Measurements from ENCODE around the gene BAX. TPM values are rescaled to one million over a fixed set of nuclear protein-coding genes. Genes with fewer than 3 reads are reported as not detected.
A peak's percentile ranks its signal among the peaks of the same experiment; 100 is the strongest.

The BAX gene
- total and polyA plus RNA-seq, 9 of the 15 experiments (the other 6 are each of a cell fraction or from before 2014, with no cell fraction given) = 3.2 to 95.4 (median 44.5) TPM

DNA sequence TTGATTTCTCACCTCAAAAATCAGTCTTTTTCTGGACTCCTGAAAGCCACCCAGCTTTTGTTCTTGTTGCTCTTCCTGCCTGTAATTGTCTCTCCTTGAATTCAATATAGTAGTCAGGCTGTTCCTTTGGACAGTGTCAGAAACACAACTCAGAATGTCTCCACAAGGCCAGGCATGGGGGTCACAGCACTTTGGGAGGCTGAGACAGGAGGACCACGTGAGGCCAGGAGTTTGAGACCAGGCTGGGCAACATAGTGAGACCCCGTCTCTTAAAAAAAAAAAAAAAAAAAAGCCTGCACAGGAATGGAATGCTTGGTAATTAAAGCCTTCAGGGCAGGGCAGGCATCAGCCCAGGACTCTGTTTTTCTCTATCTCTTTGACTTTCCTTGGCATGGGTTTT, 8.9 kb upstream of the BAX start:
- no peaks in the 10 kb centered on the region for H3K9me1 ChIP-seq (ENCODE audit: control insufficient read depth, insufficient read depth, low read length)
- H3K4me1 ChIP-seq (replicated peaks in 1 of 2; ENCODE audit: control insufficient read depth in 2 of 2, insufficient read depth in 2 of 2, low read length in 2 of 2) = peaks cover 14 to 23% of the 10 kb centered on the region in 2 experiments; a peak in 4 of 5 replicates
- ChIA-PET POLR2A (interaction anchor here (0.6 to 2.8 kb wide), 3 partner anchors 8 to 22 kb away, joined by 4 to 8 read pairs (median 7); partner anchors contain the start of gene BAX), CTCF (ENCODE audit: low intra/inter-chr PET ratio) (no interaction called here)
- no peak overlapping the region for H2AFZ ChIP-seq (ENCODE audit: low read depth, low read length)
- in situ Hi-C loops (cut with MboI) = no loop called here
- no peaks in the 10 kb centered on the region for H4K20me1 ChIP-seq (replicated peaks; ENCODE audit: control insufficient read depth, insufficient read depth, low read length)
- intact Hi-C loops (cut with micrococcal nuclease) = no loop called here
- no peak for TF ChIP-seq ZNF146 (CRISPR knock-in tag; IDR thresholded peaks at IDR 0.05; ENCODE audit: unreplicated experiment)
- peak; percentile 88 for TF ChIP-seq ZNF121 (CRISPR knock-in tag; conservative IDR thresholded peaks at IDR 0.05)
- TF ChIP-seq, protein P1, sequence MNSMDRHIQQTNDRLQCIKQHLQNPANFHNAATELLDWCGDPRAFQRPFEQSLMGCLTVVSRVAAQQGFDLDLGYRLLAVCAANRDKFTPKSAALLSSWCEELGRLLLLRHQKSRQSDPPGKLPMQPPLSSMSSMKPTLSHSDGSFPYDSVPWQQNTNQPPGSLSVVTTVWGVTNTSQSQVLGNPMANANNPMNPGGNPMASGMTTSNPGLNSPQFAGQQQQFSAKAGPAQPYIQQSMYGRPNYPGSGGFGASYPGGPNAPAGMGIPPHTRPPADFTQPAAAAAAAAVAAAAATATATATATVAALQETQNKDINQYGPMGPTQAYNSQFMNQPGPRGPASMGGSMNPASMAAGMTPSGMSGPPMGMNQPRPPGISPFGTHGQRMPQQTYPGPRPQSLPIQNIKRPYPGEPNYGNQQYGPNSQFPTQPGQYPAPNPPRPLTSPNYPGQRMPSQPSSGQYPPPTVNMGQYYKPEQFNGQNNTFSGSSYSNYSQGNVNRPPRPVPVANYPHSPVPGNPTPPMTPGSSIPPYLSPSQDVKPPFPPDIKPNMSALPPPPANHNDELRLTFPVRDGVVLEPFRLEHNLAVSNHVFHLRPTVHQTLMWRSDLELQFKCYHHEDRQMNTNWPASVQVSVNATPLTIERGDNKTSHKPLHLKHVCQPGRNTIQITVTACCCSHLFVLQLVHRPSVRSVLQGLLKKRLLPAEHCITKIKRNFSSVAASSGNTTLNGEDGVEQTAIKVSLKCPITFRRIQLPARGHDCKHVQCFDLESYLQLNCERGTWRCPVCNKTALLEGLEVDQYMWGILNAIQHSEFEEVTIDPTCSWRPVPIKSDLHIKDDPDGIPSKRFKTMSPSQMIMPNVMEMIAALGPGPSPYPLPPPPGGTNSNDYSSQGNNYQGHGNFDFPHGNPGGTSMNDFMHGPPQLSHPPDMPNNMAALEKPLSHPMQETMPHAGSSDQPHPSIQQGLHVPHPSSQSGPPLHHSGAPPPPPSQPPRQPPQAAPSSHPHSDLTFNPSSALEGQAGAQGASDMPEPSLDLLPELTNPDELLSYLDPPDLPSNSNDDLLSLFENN (IDR thresholded peaks at IDR 0.05; ENCODE audit: low read depth in 2 of 2, low read length in 2 of 2) = no peak
- no peak for TF ChIP-seq FOXP1 (CRISPR knock-in tag; IDR thresholded peaks at IDR 0.05)
- TF ChIP-seq RBM25 (IDR thresholded peaks at IDR 0.05; ENCODE audit: low read depth, low read length, severe bottlenecking) = peak; percentile 19
- TF ChIP-seq ZNF384 (IDR thresholded peaks at IDR 0.05; ENCODE audit: low read depth, low read length) = no peak
- TF ChIP-seq PHTF2 (CRISPR knock-in tag; IDR thresholded peaks at IDR 0.05) = no peak
- TF ChIP-seq RBM39 (optimal IDR thresholded peaks at IDR 0.05; ENCODE audit: low read depth, low read length) = no peak
- TF ChIP-seq LARP7 (IDR thresholded peaks at IDR 0.05) = no peak
- no peak for TF ChIP-seq CHD1 (IDR thresholded peaks at IDR 0.05; ENCODE audit: low read length)
- no peak for TF ChIP-seq CREM (IDR thresholded peaks at IDR 0.05; ENCODE audit: low read depth)
- TF ChIP-seq NCOA2 (IDR thresholded peaks at IDR 0.05; ENCODE audit: partially characterized antibody in 2 of 2) = no peak
- TF ChIP-seq TCF7L2 (IDR thresholded peaks at IDR 0.05; ENCODE audit: low read depth, low read length) = no peak
- TF ChIP-seq CTCFL (IDR thresholded peaks at IDR 0.05; ENCODE audit: borderline replicate concordance, insufficient read depth, low read depth, low read length, poor library complexity, severe bottlenecking) = no peak
- no peak for TF ChIP-seq XRCC5 (IDR thresholded peaks at IDR 0.05; ENCODE audit: low read depth, low read length)
- TF ChIP-seq MCM2 (IDR thresholded peaks at IDR 0.05; ENCODE audit: low read depth) = no peak
- no peak overlapping the region for H3K4me3 ChIP-seq
- ATAC-seq = no peak
- DNase-seq (ENCODE audit: extremely low read depth in 1 of 4, low spot score in 3 of 4) = no peak
- no peaks in the 10 kb centered on the region for H3K79me2 ChIP-seq (ENCODE audit: control insufficient read depth, insufficient read depth, low read length)
- peaks cover 11% of the 10 kb centered on the region for H3K9me3 ChIP-seq (replicated peaks; ENCODE audit: control insufficient read depth, insufficient read depth, low read depth, low read length)
- 43% methylated on average over 2 of the region's 2 CpGs for WGBS (ENCODE audit: insufficient coverage, low coverage, missing lambda C conversion rate)
- no peak overlapping the region for H3K9ac ChIP-seq (ENCODE audit: insufficient read depth in 1 of 2, low read depth in 2 of 2, low read length in 2 of 2)
- H3K27ac ChIP-seq (ENCODE audit: extremely low read depth, low read depth, low read length) = no peak overlapping the region
- FAIRE-seq = no peak
- no peaks in the 10 kb centered on the region; the same call in 2 of the 3 replicates for H3K36me3 ChIP-seq (ENCODE audit: control insufficient read depth, insufficient read depth, low read length)
- no peaks in the 10 kb centered on the region for H3K27me3 ChIP-seq (ENCODE audit: control insufficient read depth in 2 of 2, insufficient read depth in 2 of 2, low read length in 2 of 2)
- no peak overlapping the region for H3K4me2 ChIP-seq (ENCODE audit: insufficient read depth, low read length)
- BruUV-seq (replicated peaks) = no TSS peak
